ENCODE results near the gene LIPC.

LIPC gene

GRCh38 chr15:58608129-58608590 is 176.4 kb downstream of the LIPC start:
- DNase-seq (peak; percentile 26), ATAC-seq (ENCODE audit: insufficient read depth, low read depth) (peak; percentile 86)
- Histone ChIP-seq H3K9me3 (ENCODE audit: insufficient read depth, low read length, severe bottlenecking) (no peaks in the 10 kb centered on the region), H3K4me3 (ENCODE audit: low read depth in 1 of 2, low read length in 2 of 2) (no peak overlapping the region), H4K20me1 (ENCODE audit: insufficient read depth, low read length) (0 out of 2 replicates have a peak, but pooled peaks cover 6% of the 10 kb centered on the region), H3K36me3 (ENCODE audit: insufficient read depth, low read length) (peaks cover 67% of the 10 kb centered on the region), H3K79me2 (ENCODE audit: insufficient read depth, low read length) (peaks cover 9% of the 10 kb centered on the region), H2AFZ (ENCODE audit: low read depth, low read length) (no peak overlapping the region), H3K27me3 (ENCODE audit: insufficient read depth, low read length, poor library complexity) (no peaks in the 10 kb centered on the region), H3K4me1 (ENCODE audit: insufficient read depth, low read length) (no peaks in the 10 kb centered on the region), H3K4me2 (ENCODE audit: insufficient read depth, low read length) (no peak overlapping the region), H3K27ac (ENCODE audit: low read length) (no peak overlapping the region), H3K9ac (ENCODE audit: low read depth, low read length) (no peak overlapping the region)
- TF ChIP-seq CTCF (IDR thresholded peaks at IDR 0.05; ENCODE audit: borderline replicate concordance, extremely low read depth, low read length, poor library complexity, severe bottlenecking) (no peak), EZH2 (IDR thresholded peaks at IDR 0.05; ENCODE audit: borderline replicate concordance, low read depth, low read length, severe bottlenecking) (no peak)

- TF ChIP-seq EZH2 (IDR thresholded peaks at IDR 0.05; ENCODE audit: borderline replicate concordance, low read depth, low read length, severe bottlenecking), result no peak
- no peak for TF ChIP-seq CTCF (IDR thresholded peaks at IDR 0.05; ENCODE audit: borderline replicate concordance, extremely low read depth, low read length, poor library complexity, severe bottlenecking)
- ATAC-seq (ENCODE audit: insufficient read depth, low read depth), result no peak
- Histone ChIP-seq H3K27me3 (ENCODE audit: insufficient read depth, low read length, poor library complexity) (no peaks in the 10 kb centered on the region), H3K9ac (ENCODE audit: low read depth, low read length) (no peak overlapping the region), H3K4me1 (ENCODE audit: insufficient read depth, low read length) (no peaks in the 10 kb centered on the region), H2AFZ (ENCODE audit: low read depth, low read length) (no peak overlapping the region), H3K36me3 (ENCODE audit: insufficient read depth, low read length) (peaks cover 66% of the 10 kb centered on the region), H4K20me1 (ENCODE audit: insufficient read depth, low read length) (0 out of 2 replicates have a peak, but pooled peaks cover 6% of the 10 kb centered on the region), H3K79me2 (ENCODE audit: insufficient read depth, low read length) (peaks cover 13% of the 10 kb centered on the region), H3K9me3 (ENCODE audit: insufficient read depth, low read length, severe bottlenecking) (no peaks in the 10 kb centered on the region), H3K4me2 (ENCODE audit: insufficient read depth, low read length) (no peak overlapping the region), H3K4me3 (ENCODE audit: low read depth in 1 of 2, low read length in 2 of 2) (no peak overlapping the region), H3K27ac (ENCODE audit: low read length) (no peak overlapping the region)
- no peak for DNase-seq
These were observed 176.9 kb downstream of the LIPC start for GRCh38 chr15:58608711-58609110.

GRCh38 chr15:58611731-58612676 is 180.2 kb downstream of the LIPC start:
- peaks cover 78% of the 10 kb centered on the region for H3K36me3 ChIP-seq (ENCODE audit: insufficient read depth, low read length)
- TF ChIP-seq CTCF (IDR thresholded peaks at IDR 0.05; ENCODE audit: borderline replicate concordance, extremely low read depth, low read length, poor library complexity, severe bottlenecking), result no peak
- no peak for TF ChIP-seq EZH2 (IDR thresholded peaks at IDR 0.05; ENCODE audit: borderline replicate concordance, low read depth, low read length, severe bottlenecking)
- no peak overlapping the region for H3K4me3 ChIP-seq (ENCODE audit: low read depth in 1 of 2, low read length in 2 of 2)
- H3K4me2 ChIP-seq (ENCODE audit: insufficient read depth, low read length), result no peak overlapping the region
- 0 out of 3 replicates have a peak, but pooled peaks have one; percentile 36 for ATAC-seq (ENCODE audit: insufficient read depth, low read depth)
- no peak overlapping the region for H3K9ac ChIP-seq (ENCODE audit: low read depth, low read length)
- H3K27me3 ChIP-seq (ENCODE audit: insufficient read depth, low read length, poor library complexity), result no peaks in the 10 kb centered on the region
- DNase-seq, result no peak
- no peaks in the 10 kb centered on the region for H3K4me1 ChIP-seq (ENCODE audit: insufficient read depth, low read length)
- H3K9me3 ChIP-seq (ENCODE audit: insufficient read depth, low read length, severe bottlenecking), result peaks cover 12% of the 10 kb centered on the region
- H2AFZ ChIP-seq (ENCODE audit: low read depth, low read length), result no peak overlapping the region
- H4K20me1 ChIP-seq (ENCODE audit: insufficient read depth, low read length), result 0 out of 2 replicates have a peak, but pooled peaks cover 6% of the 10 kb centered on the region
- peaks cover 16% of the 10 kb centered on the region for H3K79me2 ChIP-seq (ENCODE audit: insufficient read depth, low read length)
- no peak overlapping the region for H3K27ac ChIP-seq (ENCODE audit: low read length)

Measured in DND-41 (cell line).